Endometrial microvascular endothelial cells (primary cell): ENCODE data around the gene CRTAP. TPM values are rescaled to one million over a fixed set of nuclear protein-coding genes. Genes with fewer than 3 reads are reported as not detected.
"Not testable (repeated sequence)": the region's sequence is repeated elsewhere in the genome, so short reads cannot be mapped to it uniquely, and the experiment has no call there.

Experiments used
- in situ Hi-C: cut with HindIII; loops from 2 replicates; pipeline ENCODE4 v1.10.0; 2017; ENCODE audit warnings: low sequenced_read_pairs, low pct_unique_long_range_greater_than_20kb; ENCODE audit errors: inconsistent ontology term
- total RNA-seq: library from RNA; depleted of rRNA; stranded (reverse); fragments of >200 nt; gene quantifications from one replicate; pipeline ENCODE4 v1.2.3, GENCODE V29; 2015; ENCODE audit errors: inconsistent ontology term

Gene CRTAP
- total RNA-seq, 1 donor from 2014 or later = 174 TPM

- in situ Hi-C loops = no loop called here
These were observed 51.6 kb downstream of the CRTAP start for GRCh38 chr3:33165372-33165771.

- in situ Hi-C loops = no loop called here
These were observed 52.3 kb downstream of the CRTAP start for GRCh38 chr3:33166095-33166494.

GRCh38 chr3:33167284-33167683, 53.5 kb downstream of the CRTAP start:
- in situ Hi-C loops = no loop called here

DNA sequence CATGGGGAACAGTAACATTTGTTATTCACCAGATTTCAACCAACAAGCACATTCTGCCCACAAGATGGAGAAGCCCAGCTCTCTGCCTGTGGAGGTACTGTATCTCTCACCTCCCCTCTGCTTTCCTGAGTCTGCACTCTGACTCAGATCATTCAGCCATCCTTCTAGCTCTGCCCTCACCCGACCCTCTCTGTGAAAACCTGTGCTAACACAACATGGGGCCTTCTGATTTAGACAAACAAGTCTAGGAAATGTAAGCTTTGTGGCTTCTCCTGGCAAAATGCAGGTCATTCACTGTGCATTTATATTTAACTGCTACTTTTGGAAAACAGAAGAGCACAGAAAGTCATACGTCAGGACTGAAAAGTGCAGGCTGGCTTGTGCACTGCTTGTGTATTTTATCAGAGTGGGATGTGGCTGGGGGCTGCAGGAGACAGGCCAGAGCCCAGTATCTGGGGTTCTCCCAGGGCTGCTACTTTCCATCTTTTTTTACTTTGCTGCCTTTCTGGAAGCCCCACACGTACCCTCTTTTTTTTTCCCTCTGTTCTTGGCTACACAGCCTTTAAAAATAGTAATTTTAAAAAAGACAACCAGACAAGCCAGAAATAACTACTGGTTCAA, 54.0 kb downstream of the CRTAP start:
- in situ Hi-C loops = no loop called here

- in situ Hi-C loops = no loop called here
These were observed 56.7 kb downstream of the CRTAP start for GRCh38 chr3:33170531-33170930.

GRCh38 chr3:33171580-33171979, 57.8 kb downstream of the CRTAP start:
- in situ Hi-C loops = no loop called here

GRCh38 chr3:33173103-33173502, 59.3 kb downstream of the CRTAP start:
- in situ Hi-C loops = no loop called here

GRCh38 chr3:33173672-33174071, 59.9 kb downstream of the CRTAP start:
- in situ Hi-C loops = no loop called here

DNA sequence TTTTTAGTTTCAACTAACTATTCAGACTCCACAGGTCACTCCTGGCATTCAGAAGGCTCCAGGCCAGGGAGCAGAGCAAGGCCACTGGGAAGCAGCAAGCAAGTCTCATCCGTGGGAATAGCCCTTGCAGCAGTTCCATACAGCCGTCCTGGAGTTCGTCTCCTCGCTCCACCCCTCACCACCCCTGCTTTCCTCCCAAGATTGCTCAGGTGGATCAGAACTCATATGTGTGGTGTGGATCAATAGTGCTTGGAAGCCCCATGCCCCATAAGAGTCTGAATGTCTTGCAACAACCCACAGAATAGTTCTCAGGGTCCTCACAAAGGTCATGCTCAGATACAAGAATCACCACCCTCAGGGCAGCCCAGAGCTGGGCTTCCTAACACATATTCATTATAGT, 60.3 kb downstream of the CRTAP start:
- in situ Hi-C loops = no loop called here

- in situ Hi-C loops = no loop called here
These were observed 61.0 kb downstream of the CRTAP start for GRCh38 chr3:33174711-33175414.

DNA sequence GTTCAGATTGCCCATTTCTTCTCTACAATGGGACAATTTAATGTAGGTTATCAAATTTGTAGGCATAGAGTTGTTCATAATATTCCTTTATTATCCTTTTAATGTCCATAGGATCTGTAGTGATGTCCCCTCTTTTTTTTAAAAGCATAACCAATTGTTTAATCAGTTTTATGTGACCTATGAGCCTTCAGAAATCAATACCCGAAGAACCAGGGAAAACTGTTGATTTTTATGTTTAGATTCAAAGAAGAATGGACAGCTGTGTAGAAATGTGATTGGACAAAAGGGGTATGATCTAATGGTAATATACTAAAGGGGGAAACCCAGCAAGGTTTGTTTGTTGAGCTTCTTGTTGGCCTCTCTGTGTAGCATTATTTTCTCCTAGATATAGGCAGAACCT, 65.3 kb downstream of the CRTAP start:
- in situ Hi-C loops = no loop called here

GRCh38 chr3:33181229-33181628, 67.4 kb downstream of the CRTAP start:
- in situ Hi-C loops = no loop called here

- in situ Hi-C loops = not testable (repeated sequence)
These were observed 67.8 kb downstream of the CRTAP start for GRCh38 chr3:33181641-33182040.

DNA sequence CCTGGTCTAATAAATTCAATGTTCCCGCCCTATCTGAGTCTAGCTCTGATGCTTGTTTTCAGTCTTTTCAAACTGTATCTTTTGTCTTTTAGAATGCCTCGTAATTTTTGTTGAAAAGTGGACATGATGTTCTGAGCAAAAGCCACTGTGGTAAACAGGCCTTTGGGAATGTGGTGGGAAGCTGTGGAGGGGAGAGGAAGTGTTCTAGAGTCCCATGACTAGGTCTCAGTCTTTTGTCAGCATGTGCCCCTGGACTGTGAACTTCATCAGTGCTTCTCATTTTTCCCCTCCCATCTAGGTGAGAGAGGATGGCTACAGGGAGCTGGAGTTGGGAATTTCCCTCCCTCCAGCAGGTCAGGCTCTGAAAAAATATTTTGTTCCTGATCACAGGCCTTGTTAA, 71.0 kb downstream of the CRTAP start:
- in situ Hi-C loops = no loop called here

DNA sequence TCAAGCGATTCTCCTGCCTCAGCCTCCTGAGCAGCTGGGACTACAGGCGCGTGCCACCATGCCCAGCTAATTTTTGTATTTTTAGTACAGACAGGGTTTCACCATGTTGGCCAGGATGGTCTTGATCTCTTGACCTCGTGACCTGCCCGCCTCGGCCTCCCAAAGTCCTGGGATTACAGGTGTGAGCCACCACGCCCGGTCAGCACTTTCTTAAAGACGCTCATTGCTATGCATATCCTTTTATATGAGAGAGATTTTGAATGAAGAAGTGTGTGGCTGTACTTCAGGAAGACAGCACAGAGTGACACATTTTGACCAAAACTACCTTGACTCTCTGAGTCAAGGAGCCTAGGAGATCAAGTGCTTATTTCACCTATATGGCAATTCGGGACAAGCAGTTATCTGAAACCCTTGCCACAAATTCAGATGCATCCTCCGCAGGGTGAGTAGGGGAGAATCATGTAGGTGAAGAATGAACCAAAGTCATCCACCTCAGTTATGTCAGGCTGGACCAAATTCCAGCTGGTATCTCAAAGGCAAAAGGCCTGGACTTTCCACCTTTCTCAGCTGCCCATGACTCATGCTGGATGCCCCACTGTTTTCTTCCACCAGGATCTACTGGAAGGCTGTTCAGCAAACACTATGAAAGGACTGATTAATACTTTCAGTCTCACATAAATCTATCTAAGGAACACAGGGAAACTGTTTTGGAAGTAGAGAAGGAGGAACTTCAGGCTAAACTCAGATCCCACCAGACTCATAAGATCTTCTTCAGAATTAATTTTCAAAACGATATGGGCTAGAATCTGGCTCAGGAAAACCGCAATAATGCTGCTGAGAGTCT, 72.9 kb downstream of the CRTAP start:
- in situ Hi-C loops = no loop called here

GRCh38 chr3:33187368-33187634, 73.5 kb downstream of the CRTAP start:
- in situ Hi-C loops = no loop called here

GRCh38 chr3:33194303-33194702, 80.5 kb downstream of the CRTAP start:
- in situ Hi-C loops = no loop called here

- in situ Hi-C loops = no loop called here
These were observed 82.7 kb downstream of the CRTAP start for GRCh38 chr3:33196538-33196937.
